GM18861 (cell line): ENCODE measurements around the gene DTL.

ENCODE experiments used
- ATAC-seq: cut with Tn5 transposase; IDR thresholded peaks from one replicate; pipeline ENCODE4 v1.9.1; 2021; ENCODE audit not compliant: unreplicated experiment

DTL gene

DNA sequence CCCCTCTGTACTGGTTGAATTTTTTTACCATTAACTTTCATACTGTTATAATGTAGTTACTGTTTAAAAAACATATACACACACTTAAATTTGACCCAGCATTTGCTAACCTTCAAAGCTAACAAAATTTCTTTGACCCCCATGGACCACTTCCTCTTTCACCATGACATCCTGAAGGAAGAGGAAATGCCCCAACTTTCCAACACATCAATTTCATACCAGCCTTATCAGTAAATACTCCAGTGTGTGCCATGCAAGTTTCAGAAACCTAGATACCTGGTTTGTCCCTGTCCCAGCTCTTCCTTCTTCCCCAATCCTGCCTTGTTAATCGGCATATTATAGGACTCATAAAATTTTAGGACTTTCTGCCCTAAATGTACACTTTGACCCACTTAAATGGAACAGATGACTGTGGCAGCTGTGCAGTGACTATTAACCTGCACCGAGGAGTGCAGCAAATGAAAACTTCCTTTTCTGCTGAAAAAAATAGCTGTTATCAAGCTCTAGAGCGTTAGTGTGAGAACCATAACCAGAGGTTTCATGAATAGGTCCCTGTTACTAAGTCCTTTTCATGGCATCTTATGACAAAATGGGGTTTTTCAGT, 54.1 kb downstream of the DTL start:
- ATAC-seq = no peak

DNA sequence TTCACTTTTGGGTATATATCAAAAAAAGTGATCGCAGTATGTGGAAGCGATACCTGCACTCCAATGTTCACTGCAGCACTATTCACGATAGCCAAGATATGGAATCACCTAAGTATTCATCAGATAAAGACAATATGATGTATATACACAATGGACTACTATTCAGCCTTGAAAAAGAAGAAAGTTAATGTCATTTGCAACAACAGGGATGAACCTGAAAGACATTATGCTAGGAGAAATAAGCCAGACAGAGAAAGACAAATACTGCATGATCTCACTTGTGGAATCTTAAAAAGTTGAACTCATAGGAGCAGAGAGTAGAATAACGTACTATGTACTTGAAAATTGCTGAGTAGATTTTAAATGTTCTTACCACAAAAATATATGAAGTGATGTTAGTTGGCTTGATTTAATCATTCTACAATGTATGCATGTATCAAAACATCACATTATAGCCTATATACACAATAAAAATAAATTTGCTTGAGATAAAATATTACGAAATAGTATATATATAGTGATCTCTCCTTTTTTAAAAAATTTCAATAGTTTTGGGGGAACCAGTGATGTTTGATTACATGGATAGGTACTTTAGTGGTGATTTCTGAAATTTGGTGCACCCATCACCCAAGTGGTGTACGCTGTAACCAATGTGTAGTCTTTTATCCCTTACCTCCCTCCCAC, 56.0 kb downstream of the DTL start:
- no peak for ATAC-seq

DNA sequence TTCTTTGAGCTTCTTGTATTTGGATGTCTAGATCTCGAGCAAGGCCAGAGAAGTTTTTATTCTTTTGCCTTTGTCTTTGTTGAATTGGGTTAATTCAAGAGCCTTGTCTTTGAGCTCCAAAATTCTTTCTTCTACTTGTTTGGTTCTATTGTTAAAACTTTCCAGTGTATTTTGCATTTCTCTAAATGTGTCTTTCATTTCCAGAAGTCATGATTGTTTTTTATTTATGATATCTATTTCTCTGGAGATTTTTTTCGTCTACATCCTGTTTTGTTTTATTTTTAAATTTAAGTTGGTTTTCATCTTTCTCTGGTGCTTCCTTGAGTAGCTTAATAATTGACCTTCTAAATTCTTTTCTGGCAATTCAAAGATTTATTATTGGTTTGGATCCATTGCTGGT, 61.8 kb downstream of the DTL start:
- ATAC-seq = no peak

DNA sequence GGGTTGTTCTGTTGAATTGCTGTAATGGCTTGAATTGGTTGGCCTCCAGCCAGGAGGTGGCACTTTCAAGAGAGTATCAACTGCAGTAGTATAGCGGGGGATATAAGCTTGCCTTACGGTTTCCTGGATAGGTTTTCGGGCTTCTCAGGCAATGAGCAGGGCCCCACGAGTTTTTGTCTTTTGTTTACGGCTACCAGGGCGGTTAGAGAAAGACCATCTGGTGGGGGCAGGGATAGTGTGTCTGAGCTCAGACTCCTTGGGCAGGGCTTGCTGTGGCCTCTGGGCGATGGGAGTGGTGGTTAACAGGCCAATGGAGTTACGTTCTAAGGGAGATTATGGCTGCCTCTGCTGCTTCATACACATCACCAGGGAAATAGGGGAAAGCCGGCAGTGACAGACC, 62.8 kb downstream of the DTL start:
- ATAC-seq = no peak

DNA sequence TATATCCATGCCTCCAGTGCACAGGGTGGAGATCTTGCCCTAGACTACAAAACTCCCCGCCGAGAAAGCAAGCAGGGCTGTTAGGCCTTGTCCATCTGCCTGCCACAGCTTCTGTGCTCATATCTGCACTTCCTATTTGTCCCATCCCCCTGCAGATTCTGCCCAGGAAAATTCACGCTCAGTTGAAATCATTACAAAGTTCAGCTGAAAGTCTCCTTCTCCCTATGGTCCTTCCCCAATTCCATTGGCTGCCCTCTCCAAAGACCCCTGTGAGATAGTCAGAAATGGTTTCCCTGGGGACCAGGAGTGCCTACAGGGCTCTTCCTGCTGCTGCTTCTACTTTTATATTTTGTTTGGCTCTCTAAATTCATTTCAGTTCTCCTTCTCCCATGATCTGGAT, 63.2 kb downstream of the DTL start:
- ATAC-seq = no peak

DNA sequence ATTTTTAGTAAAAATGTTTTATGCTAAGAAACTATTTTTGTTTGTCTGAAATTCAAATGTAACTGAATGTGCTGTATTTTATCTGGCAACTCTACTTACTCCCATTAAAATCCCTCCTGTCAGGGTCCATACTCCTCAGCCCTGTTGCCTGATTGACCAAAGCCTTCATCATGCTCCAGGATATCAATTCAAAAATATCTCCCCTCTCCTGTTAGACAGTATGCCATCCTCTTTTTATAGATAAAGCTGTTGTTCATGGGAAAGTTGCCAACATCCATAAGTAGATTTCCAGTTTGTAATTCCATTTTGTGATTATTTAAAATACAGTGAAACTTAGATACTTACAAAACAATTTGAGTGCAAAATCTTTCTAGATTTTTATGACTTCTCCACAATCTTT, 65.7 kb downstream of the DTL start:
- ATAC-seq = no peak

DNA sequence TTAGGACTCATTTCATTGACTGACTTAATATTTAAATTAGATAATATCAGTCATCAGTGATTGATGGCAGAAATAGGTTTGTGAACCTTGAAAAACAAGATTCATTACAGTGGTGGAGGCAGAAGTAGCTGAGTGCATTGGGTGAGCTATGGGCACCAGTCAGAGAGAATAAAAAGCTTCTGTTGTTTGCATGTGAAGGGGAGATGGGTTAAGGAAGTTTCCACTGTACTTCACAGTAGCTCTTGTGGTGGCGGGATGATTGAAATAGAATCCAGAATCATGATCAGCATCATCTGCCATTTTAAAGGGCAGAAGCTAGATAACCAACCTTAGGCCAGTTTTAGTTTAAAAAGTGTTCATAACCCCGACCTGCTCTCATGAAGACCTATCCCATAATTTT, 66.2 kb downstream of the DTL start:
- ATAC-seq = no peak

DNA sequence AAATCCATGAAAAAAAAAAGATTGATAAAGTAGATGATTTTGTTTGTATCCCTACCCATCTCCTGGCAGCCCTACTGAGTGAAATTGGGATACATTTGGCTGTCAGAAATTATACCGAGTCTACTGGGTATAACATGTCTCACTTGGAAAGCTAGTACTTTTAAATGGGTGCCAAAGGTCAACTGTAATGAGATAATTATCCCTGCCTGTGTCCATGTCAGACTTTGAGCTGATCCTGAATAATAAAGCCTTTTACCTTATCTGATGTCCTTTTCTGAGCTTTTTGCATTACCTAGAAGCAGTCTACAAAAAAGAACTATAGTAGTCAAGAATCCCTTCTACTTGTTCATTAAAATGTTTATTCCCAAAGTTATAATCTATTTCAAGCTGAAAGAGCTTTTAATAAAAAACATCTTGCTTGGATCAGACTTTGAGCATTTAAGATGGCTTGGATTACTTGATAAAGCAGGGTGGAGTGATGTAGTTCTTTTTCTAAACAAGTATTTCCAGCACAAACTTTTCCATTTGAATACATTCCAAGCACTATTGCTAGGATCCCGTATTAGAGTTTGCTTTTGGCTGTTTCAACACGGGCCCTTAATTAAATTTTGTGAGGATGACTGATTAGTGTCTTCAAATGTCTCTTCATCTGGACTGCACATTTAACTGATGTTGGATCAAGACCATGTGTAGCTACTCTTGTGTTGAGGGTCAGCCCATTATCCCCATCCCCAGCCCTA, 69.2 kb downstream of the DTL start:
- ATAC-seq = no peak

DNA sequence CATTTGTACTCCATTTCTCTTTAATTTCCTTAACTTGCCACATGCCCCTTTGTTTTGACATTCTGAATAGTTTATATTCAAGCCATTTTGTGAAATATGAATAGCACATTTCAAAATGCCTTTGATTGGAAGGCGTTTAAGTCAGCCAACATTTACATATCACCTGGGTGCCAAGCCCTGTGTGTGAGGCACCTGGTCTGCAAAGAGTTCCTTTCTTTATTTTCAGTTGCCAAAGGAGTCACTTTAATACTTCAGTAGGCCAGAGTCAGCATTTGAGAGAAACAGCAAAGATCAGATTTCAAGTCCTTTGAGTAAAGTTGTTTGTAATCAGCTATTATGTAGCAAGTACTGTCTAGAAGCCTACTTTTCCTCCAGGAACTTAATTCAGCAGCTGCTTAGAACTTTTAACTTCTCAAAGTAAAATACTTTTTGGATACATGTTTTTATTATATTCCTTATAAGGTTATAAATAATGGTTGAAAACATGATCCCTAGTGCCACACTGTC, 70.8 kb downstream of the DTL start:
- ATAC-seq = no peak

DNA sequence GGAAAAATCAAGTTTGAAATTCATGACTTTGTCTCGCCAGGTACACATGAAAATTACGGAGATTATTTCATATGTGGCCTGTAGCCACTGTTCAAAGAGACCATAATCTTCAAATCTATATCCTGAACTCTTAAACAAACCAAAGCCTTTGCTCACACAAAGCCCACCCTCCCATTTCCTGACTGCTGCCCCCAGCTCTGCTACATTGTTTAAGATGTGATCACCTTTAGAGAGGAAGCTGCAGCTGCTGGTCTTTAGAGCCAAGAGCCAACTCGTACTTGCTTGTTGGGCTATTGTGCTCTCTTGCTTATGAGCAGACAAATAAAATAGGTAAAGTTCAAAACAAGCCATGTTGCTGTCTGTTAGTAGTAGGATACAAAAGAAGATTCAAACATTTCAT, 71.9 kb downstream of the DTL start:
- ATAC-seq = no peak

DNA sequence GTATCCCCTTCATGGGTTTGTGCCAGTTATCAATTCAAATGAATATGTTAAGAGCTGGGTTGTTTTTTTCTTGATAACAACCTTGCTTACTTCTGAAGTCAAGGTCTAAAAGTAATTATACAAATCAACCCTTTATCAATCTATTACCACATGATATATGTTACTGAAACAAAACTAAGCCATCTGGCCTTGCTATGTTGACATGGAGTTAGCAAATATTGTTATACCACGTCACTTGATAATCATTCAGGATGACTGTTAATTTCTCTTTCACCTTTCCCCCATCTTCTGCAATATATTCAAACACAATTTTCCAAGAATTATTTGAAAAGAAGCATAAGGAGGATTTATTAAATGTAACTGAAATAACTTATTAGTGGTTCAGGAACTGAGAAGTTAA, 72.6 kb downstream of the DTL start:
- no peak for ATAC-seq

DNA sequence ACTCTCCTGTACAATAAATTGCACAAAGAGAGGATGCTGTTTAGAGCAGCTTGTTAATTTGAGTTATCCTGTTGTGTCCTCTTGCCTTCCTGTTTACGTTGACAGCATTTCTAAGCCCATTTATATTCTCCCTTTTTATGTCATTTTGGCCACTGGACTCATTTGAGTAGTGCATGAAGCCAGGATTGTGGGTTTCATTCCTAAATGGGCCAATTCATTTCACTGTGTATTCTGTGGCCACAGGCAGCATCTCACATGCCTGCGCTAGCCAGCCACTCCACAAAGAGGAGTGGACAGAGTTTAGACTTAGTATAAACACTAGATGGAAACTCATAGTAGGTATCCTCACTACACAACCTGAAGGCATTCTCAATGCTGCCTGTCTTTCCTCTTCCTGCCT, 73.4 kb downstream of the DTL start:
- no peak for ATAC-seq

DNA sequence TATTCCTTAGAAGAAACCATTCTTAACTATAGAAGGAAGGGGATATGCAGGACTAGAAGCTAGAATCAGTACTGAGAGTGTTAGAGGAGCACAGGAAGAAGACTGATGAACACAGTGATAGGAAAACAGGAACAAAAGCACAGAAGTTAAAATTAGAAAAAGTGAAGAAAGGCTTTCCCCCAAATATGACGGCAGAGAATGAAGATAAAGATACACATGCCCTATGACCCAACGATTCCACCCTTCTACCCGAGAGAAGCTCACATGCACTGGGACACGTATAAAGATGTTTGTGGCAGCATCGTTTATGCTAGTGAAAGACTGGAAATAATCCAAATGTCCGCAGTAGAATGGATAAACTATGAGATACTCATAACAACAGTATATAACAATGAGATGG, 74.2 kb downstream of the DTL start:
- no peak for ATAC-seq

DNA sequence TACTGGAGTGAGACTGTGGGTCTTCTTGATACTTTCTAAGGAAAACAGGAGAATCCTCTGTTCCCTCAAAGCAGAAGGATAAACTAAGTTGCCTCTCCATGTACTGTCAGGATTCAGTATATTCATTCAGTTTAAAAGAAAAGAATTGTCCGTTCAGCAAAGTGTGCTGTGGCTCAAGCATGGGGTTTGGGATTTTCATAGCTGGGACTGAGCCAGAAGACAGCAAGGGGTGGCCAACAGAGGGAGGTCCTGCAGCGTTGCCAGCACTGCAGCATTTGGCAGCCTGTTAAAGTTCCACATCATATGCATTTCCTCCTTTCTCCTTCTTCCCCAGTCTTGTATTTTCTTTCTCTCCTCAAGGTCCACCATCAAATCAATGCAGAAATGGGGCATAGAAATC, 75.1 kb downstream of the DTL start:
- ATAC-seq = no peak

DNA sequence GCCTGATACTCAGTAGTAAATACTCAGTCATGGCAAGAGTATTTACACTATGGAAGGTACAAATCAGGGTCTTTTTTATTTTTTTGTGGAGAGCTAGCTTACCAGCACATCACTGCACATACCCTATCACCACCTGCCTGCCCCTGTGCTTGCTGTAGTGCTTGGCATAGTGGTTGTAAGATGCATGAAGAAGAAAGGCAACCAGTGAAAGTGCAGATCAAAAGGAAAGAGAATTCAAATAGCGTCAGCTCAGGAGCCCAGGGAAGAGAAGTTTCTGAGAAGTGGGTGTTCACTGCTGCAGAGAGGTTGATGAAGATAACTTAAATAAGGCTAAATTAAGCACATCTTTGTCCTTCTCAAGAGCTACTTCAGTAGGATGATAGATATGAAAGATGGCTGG, 76.0 kb downstream of the DTL start:
- no peak for ATAC-seq

DNA sequence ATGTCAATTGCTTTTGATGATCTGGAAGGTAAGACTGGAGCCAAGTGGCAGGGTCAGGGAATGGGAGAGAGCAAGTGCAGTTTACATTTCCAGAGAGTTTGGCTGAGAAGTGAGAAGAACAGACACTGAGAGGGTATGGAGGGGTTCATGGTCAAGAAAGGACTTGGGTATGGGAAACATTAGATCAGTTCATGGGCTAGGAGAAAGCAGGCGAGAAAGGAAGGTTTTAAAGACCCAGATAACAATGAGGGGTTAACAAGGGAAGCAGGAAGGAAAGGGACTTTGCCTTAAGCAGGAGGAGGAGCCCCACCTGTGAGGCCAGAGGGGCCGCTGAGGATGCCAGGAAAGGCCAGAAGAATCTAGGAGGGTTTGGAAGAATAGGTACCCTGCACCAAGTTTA, 78.2 kb downstream of the DTL start:
- no peak for ATAC-seq

DNA sequence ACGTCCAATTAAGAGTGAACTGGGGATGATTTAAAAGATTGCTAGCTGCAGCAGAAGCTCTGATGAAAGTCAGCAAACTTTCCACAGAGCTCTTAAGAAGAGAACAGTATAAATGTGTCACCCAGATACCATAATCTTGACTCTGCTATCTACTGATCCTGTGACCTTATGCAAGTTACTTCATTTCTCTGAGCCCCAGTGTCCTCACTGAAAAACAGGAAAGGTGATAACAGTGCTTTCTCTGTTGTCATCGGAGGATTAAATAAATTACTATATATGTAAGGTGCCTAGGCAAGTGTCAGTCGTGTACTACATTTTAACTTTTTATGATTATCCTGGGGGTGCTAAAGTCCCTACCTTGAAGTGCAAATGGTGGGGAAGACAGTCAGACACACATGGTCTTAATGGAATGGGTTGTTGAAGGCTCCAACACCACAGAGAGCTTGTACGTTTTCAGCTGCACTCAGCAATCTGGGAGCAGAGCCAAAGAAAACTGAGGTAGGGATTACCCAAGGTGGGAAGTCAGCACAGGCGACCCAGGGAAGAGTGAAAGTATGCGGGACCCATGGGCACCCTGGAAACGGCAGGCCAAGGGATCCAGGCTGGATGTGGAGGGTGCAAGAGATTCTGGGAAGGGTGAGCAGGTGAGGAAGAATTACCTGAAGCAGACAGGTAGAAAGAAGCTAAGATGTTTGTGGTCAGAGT, 82.8 kb downstream of the DTL start:
- no peak for ATAC-seq

DNA sequence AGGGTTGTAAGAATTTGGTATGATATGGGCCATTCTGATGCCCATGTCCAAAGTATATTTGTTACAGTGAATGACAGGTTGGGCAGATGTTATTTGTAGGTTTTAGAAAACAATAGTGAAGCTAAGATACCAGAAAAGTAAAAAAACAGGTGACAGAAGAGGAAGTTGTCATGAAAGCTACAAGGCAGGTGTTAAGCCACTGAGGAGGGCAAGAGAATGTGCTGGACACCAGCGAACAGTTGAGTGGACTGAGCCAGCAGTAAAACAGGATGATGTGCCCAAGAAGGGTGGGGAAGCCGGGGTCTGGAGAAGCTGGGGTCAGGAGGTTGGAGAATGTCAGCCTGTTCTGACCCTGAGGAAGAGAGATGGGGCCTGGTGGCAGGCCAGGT, 83.3 kb downstream of the DTL start:
- no peak for ATAC-seq

DNA sequence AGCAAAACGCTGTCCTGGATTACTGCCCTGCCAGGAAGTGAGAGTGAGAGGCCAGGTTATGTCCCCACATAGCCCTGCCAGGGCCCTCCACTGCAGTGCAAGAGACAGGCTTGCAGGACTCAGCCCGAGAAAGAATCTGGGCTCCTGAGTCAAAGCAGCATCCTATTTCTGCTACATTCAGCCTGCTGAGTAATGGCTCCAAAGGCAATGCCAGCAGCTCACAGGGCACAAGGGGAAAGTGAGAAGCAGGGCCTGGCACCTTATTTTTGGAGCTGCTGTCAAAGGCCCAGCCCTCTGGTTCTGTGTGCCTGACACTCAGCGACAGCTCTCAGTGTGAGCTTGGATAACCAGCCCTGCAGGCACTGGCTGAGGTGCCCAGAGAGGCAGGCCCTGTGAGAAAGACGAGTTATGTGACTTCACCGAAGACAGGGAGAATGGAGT, 83.9 kb downstream of the DTL start:
- ATAC-seq = no peak

DNA sequence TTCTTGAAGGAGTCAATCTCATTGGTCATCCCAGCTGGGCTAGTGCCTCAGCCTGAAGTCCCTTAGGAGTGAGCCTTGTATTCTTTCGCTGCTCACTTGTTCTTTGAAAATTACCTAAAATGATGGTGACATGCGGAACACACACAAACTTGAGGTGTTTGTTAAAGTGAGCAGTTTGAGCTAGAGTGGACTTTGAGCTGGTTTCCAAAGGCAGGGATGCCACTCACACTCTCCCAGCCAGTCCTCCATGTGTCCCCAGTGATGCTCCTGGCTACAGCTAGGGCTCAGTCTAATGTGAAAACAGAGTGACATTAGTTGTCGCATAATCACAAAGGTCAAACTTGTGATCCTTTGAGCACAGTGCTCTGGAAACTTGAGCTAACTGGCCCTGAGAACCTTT, 84.3 kb downstream of the DTL start:
- no peak for ATAC-seq

DNA sequence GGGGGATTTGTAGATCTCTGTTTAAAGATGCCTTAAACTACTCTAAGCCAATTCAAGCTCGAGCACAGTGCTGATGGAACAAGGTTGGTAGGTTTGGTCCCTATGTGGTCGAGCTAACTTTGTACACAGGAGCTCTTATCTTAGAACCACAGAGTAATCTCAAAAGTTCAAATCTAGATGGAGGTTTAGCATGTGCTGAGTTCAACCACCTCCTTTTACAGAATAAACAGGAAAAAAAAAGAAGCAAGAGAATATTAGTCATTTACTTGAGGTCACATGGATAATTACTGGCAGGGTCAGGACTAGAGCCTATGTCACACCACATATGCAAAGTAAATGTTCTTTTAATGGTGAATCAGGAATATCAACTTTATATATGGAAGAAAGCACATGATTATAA, 86.2 kb downstream of the DTL start:
- no peak for ATAC-seq
